K562 (cell line): ENCODE measurements around the gene ZMYND8. TPM values are rescaled to one million over a fixed set of nuclear protein-coding genes. Genes with fewer than 3 reads are reported as not detected.

Source experiments
- CEBPG ChIP-seq, 3 experiments: fragments of 200-800 bp in 1 of 3; sonication (Bioruptor generic) in 1 of 3; sonication (generic) in 1 of 3; formaldehyde crosslinking in 1 of 3; IDR thresholded peaks in 2 of 3; conservative IDR thresholded peaks in 1 of 3; 2 replicates each; pipeline versions ENCODE4 v1.6.1 to v1.8.0; 2016 to 2022; ENCODE audit warnings: missing compliant biosample characterization in 2 of 3, missing genetic modification characterization in 2 of 3, mild to moderate bottlenecking in 1 of 3, missing genetic modification reagents in 1 of 3
- CHD1 ChIP-seq: fragments of 200-600 bp; sonication (generic); IDR thresholded peaks from one replicate; pipeline ENCODE4 v1.6.1; 2012; ENCODE audit warnings: mild to moderate bottlenecking, moderate library complexity, low read length, inconsistent platforms
- E2F1 ChIP-seq: sonication (generic); formaldehyde crosslinking; IDR thresholded peaks from 2 replicates; pipeline ENCODE4 v1.8.1; 2023; ENCODE audit warnings: mild to moderate bottlenecking, missing genetic modification reagents, moderate library complexity
- EWSR1 ChIP-seq: fragments of 450-650 bp; IDR thresholded peaks from 2 replicates; pipeline ENCODE4 v1.6.1; 2018; ENCODE audit warnings: borderline replicate concordance, mild to moderate bottlenecking, low read depth, moderate library complexity; ENCODE audit not compliant: partially characterized antibody
- FOS ChIP-seq: IDR thresholded peaks from 3 replicates; pipeline ENCODE4 v1.6.1; 2011; ENCODE audit not compliant: insufficient read length; ENCODE audit errors: extremely low read depth
- GTF2A2 ChIP-seq: IDR thresholded peaks from 2 replicates; pipeline ENCODE4 v1.6.1; 2016; ENCODE audit warnings: mild to moderate bottlenecking, missing genetic modification characterization, missing compliant biosample characterization
- KHSRP ChIP-seq: fragments of 450-650 bp; IDR thresholded peaks from 2 replicates; pipeline ENCODE4 v1.6.1; 2017
- MIER1 ChIP-seq: fragments of 450-650 bp; IDR thresholded peaks from 2 replicates; pipeline ENCODE4 v1.6.1; 2016; ENCODE audit warnings: antibody characterized with exemption, mild to moderate bottlenecking, low read depth
- MLLT1 ChIP-seq, 2 experiments: fragments of 450-650 bp; IDR thresholded peaks; 2 replicates each; pipeline ENCODE4 v1.6.1; 2016
- MTA1 ChIP-seq: fragments of 450-650 bp; IDR thresholded peaks from 2 replicates; pipeline ENCODE4 v1.6.1; 2017; ENCODE audit warnings: borderline replicate concordance
- NEUROD1 ChIP-seq: fragments of 150-350 bp; IDR thresholded peaks from 2 replicates; pipeline ENCODE4 v1.6.1; 2014; ENCODE audit warnings: borderline replicate concordance, low read length, low read depth; ENCODE audit not compliant: partially characterized antibody
- PHB ChIP-seq: fragments of 250-450 bp; sonication (Bioruptor Pico); IDR thresholded peaks from 2 replicates; pipeline ENCODE4 v1.5.0; 2021
- SRSF7 ChIP-seq: fragments of 200-400 bp; formaldehyde crosslinking; optimal IDR thresholded peaks from 2 replicates; pipeline ENCODE3; 2017; ENCODE audit warnings: mild to moderate bottlenecking, low read depth, low read length
- THRAP3 ChIP-seq: fragments of 450-650 bp; IDR thresholded peaks from 2 replicates; pipeline ENCODE4 v1.6.1; 2016; ENCODE audit warnings: mild to moderate bottlenecking, inconsistent platforms, borderline replicate concordance
- ZBTB11 ChIP-seq, 3 experiments: fragments of 200-800 bp in 1 of 3; fragments of 250-450 bp in 1 of 3; fragments of 450-650 bp in 1 of 3; sonication (Bioruptor Pico) in 1 of 3; sonication (Bioruptor generic) in 1 of 3; formaldehyde crosslinking in 1 of 3; IDR thresholded peaks; 2 replicates each; pipeline versions ENCODE4 v1.6.1 to v1.8.0; 2016 to 2022; ENCODE audit warnings: mild to moderate bottlenecking in 2 of 3, missing genetic modification characterization in 2 of 3, missing compliant biosample characterization in 1 of 3, moderate library complexity in 1 of 3
- ZFP36 ChIP-seq: fragments of 150-350 bp; IDR thresholded peaks from 2 replicates; pipeline ENCODE4 v1.6.1; 2018; ENCODE audit warnings: low read length, low read depth; ENCODE audit not compliant: partially characterized antibody
- ZNF408 ChIP-seq: fragments of 250-450 bp; sonication (Bioruptor Pico); IDR thresholded peaks from 2 replicates; pipeline ENCODE4 v1.4.0; 2020; ENCODE audit warnings: low read depth, mild to moderate bottlenecking, moderate library complexity
- ZNF431 ChIP-seq: sonication (generic); formaldehyde crosslinking; IDR thresholded peaks from 2 replicates; pipeline ENCODE4 v1.8.0; 2022; ENCODE audit warnings: mild to moderate bottlenecking, missing genetic modification reagents
- ZNF449 ChIP-seq: fragments of 250-450 bp; sonication (Bioruptor Pico); IDR thresholded peaks from 2 replicates; pipeline ENCODE4 v1.8.0; 2022; ENCODE audit warnings: moderate library complexity, mild to moderate bottlenecking, inconsistent platforms
- ZZZ3 ChIP-seq: fragments of 450-650 bp; IDR thresholded peaks from 2 replicates; pipeline ENCODE4 v1.6.1; 2016; ENCODE audit warnings: antibody characterized with exemption, mild to moderate bottlenecking, moderate library complexity
- polyA plus RNA-seq, 8 experiments: library from polyadenylated mRNA; depleted of rRNA in 4 of 8; stranded (reverse) in 5 of 8; unstranded in 3 of 8; fragments of >200 nt; fragmentation: Nextera tagmentation in 2 of 8; fragmentation: Illumina TruSeq in 1 of 8; extraction: Ambion mirVana in 2 of 8; extraction: Trizol in 1 of 8; gene quantifications; 2 replicates each; pipeline versions ENCODE4 v1.2.1 to v1.2.3, GENCODE V29; 2011 to 2014; ENCODE audit warnings: inconsistent platforms in 1 of 8, missing spikeins in 1 of 8
- total RNA-seq, 7 experiments: library from RNA; depleted of rRNA in 6 of 7; stranded (reverse); fragments of >200 nt in 6 of 7; fragmentation: Illumina TruSeq in 2 of 7; extraction: Trizol in 2 of 7; gene quantifications; 2 replicates each; pipeline versions ENCODE4 v1.2.1 to v1.2.3, GENCODE V29; 2011 to 2021; ENCODE audit warnings: low replicate concordance in 1 of 7

The ZMYND8 gene
- total and polyA plus RNA-seq, 9 of the 15 experiments (the other 6 are each of a cell fraction or from before 2014, with no cell fraction given), result 31.8 to 148 (median 71.9) TPM

GRCh38 chr20:47351643-47352331 is 4.7 kb downstream of the ZMYND8 start (continued):
- TF ChIP-seq GTF2A2 (tag) (peak; percentile 70; the same call in 1 of the 2 replicates), CHD1 (peak; percentile 8), MIER1 (no peak), ZZZ3 (no peak), FOS (no peak), PHB (CRISPR knock-in tag) (no peak), KHSRP (no peak), SRSF7 (no peak), ZNF408 (CRISPR knock-in tag) (no peak), CEBPG (CRISPR knock-in tag; IDR thresholded peaks at IDR 0.05) (no peak), CEBPG (tag; conservative IDR thresholded peaks at IDR 0.05 in 1 of 2, IDR thresholded peaks at IDR 0.05 in 1 of 2) (no peak), ZNF431 (CRISPR knock-in tag) (no peak), THRAP3 (no peak), ZNF449 (CRISPR knock-in tag) (no peak), ZFP36 (no peak), MLLT1 (IDR thresholded peaks at IDR 0.05) (peak; percentile 8 to 10; a peak in 2 of 4 replicates), NEUROD1 (no peak), MTA1 (no peak), ZBTB11 (CRISPR knock-in tag; IDR thresholded peaks at IDR 0.05) (peak in 1 of 3 experiments; percentile 3; a peak in 2 of 6 replicates), EWSR1 (no peak), E2F1 (CRISPR knock-in tag) (no peak)
